NOMO-1 treated with DMSO at 0.1 percent for 48 hours (cell line): Measurements from ENCODE around the gene OR10AD1.
A peak's percentile ranks its signal among the peaks of the same experiment; 100 is the strongest.
"Not testable (repeated sequence)": the region's sequence is repeated elsewhere in the genome, so short reads cannot be mapped to it uniquely, and the experiment has no call there.

Source experiments
- DNase-seq: peaks from one replicate; lab custom pipeline; 2025; ENCODE audit not compliant: unreplicated experiment; lab: John Stamatoyannopoulos, UW

The OR10AD1 gene, protein sequence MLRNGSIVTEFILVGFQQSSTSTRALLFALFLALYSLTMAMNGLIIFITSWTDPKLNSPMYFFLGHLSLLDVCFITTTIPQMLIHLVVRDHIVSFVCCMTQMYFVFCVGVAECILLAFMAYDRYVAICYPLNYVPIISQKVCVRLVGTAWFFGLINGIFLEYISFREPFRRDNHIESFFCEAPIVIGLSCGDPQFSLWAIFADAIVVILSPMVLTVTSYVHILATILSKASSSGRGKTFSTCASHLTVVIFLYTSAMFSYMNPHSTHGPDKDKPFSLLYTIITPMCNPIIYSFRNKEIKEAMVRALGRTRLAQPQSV

DNA sequence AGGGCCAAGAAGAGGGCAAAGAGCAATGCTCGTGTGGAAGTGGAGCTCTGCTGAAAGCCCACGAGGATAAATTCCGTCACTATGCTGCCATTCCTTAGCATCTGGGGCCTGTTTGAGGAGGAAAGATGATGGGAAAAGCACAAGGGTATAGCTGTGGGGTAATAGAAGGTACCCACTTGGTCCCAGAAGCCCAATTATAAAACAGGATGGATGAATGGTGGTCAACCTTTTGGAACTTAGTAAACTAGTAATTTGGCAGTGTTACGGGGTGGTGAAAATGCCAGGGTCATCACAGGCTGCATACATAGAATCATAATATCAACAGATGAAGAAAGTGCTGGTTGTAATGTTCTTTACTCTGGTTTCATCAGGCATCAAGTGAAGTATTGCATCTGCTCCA is at the start of gene OR10AD1:
Gene OR10AD1 (minus strand): TSS at position 101 of the 400 bp plus-strand sequence. CDS start 0 bp downstream, at position 101.
- DNase-seq: no peak

DNA sequence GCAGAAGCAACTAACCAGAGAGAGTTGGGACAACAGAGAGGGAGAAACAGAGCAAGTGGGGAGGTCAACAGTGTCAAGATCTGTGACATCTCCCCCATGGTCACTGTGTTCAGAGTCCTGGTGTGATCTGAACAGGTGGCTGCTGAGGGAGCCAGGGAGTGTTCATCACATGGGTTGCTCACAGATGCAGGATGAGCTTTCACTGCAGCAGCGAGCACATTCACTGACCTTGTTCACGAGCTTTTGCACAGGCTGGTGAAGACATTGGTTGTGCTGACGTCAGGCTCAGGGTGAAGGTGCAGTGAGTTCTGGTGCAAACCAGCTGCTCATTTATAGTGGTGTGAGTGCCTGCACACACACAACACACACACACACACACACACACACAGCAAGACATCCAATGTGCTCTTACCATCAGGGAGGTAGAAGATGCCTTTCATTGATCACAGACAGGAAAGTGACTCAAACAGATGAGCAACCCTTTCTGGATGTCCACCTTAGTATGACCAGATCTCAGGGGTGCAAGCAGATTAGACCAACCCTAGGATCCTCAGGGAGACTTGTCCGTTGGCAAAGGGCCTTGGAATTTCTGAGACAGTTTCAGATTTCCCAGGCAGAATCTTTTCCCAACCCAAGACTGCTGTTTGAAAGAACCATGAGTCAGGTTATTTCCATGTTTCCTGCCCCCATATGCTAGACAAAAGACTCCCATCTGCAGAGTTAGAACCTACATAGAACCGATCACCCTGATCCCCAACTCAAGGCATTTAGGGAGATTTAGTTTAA is 44.3 kb upstream of the OR10AD1 start:
- no peak for DNase-seq

DNA sequence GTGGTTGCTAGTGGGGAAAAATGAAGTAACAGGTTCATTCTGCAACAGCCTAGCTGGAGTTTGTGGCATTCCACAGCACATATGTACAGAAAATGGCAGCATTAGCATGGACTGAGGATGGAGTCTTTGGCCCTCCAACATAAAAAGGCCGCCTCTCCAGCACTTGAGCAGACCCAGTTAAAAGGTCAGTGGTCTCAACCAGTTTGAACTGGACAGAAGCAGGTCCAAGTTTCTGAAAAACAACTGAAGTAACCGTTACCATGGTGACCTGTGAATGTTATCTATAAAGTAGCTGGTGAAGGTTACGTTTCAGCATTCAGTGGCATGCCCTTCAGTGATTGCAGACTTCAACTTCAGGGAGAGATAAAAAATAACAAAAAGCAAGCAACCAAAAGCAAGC is 34.1 kb upstream of the OR10AD1 start:
- DNase-seq: no peak

DNA sequence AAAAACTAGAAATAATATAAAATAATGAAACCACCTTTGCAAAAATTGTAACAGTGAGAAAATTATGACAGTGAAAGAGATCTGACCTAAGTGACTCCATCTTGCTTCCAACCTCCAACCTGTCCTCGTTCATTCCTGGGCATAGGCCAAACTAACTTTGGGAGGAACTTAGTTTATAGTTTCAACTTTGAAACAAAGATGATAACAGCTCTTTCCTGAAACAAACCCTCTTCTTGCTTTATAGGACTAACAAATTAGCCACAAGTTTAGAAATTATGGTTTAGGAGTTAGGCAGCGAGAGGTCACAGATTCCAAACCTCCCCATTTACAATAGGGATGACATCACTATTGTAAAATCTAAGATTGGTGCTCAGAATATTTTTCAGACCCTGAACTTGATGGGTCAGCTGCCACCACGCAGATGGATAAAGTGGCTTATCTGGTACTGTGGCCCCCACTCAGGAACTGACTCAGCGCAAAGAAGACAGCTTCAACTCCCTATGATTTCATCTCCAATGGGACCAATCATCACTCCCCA is 32.8 kb upstream of the OR10AD1 start:
- DNase-seq: no peak

DNA sequence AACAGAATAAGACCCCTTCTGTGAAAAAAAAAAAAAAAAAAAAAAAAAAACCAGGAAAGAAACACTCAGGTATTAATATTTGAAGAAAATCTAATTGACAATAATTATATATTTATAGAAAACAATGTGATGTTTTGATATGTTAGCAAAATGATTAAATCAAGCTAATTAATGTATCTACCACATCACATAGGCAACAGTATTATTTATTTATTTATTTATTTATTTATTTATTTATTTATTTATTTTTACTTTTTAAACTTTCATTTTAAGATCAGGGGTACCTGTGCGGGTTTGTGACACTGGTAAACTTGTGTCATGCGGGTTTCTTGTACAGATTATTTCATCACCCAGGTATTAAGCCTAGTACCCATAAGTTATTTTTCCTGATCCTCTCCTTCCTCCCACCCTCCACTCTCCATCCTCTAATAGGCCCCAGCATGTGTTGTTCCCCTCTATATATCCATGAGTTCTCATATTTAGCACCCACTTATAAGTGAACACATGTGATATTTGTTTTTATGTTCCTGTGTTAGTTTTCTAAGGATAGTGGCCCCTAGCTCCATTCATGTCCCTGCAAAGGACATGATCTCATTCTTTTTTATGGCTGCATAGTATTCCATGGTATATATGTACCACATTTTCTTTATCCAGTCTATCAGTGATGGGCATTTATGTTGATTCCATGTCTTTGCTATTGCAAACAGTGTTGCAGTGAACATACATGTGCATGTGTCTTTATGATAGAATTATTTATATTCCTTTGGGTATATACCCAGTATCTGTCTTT is 28.3 kb upstream of the OR10AD1 start:
- not testable (repeated sequence) for DNase-seq

DNA sequence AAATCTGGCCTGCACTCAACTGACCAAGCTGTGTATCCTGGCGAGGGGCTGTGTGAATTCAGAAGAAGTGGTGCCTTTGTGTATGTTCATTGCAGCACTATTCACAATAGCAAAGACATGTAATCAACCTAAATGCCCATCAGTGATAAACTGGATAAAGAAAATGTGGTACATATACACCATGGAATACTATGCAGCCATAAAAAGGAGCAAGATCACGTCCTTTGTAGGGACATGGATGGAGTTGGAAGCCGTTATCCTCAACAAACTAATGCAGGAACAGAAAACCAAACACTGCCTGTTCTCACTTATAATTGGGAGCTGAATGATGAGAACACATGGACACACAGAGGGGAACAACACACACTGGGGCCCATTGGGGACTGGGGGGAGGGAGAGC is 21.4 kb upstream of the OR10AD1 start:
- not testable (repeated sequence) for DNase-seq

DNA sequence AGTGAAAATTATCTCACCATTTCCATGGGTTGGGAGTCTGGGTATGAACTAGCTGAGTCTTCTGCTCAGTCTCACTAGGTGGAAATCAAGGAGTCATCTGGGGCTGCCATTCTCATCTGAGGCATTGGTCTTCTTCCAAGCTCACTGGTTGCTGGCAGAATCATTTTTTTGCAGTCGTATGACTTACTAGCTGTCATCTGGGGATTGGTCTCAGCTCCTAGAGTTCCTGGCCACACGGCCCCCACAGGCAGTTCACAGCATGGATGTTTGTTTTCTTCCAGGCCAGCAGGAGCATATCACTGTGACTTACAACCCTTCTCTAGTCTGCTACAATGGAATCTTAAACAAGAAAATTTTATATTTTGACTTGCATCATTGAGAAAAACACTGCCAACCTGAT is 18.6 kb upstream of the OR10AD1 start:
- DNase-seq: no peak

DNA sequence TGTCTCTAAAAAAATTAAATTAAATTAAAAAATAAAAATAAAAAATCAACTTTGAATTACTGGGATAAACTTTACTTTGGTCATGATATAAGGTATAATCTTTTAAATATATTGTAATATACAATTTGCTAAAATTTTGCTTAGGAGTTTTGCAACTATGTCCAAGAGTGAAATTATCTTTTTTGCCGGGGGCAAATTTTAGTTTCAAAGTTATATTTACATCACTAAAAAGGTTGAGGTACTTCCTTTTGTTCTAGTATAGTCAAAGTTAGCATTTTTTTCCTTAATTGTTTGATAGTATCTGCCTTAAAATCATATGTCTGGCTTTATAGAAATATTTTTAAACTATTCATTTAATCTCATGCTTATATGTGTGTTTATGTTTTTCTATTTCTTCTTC is 17.6 kb upstream of the OR10AD1 start:
- DNase-seq: no peak

DNA sequence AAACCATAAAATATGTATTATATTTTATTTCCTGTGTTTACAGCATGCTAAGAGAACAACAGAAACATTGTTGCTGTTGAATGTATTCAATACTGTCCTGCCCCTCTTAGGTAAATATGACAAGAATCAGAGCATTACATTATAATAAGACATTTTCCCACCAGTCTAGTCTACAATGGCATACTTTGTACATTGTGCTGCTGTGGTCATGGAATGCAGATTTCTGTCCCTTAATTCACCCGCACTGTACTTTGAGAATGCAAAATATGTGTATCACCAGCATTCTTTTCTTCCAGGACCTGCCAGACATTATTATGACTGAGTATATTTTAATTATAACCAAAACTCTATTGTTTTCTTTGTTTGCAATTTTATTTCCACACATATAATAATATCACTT is 16.5 kb upstream of the OR10AD1 start:
- DNase-seq: no peak

DNA sequence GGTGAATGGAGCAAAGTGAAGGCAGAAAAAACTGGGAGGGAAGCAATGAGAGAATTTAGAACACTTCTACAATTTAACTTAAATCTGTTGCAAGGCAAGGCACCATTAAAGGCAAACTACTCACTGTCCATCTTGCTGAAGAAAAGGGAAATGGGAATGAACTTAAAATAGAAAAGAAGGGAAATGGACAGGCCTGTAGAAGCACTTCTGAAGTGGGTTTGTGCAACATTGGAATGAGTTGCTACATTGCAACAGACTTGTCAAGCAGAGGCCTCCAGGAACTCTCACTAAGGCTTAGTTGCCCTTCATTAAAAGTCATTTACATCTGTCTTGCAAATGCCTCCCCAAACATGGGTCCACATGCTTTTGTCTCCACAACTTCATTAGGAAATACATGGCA is 13.7 kb upstream of the OR10AD1 start:
- peak; percentile 93 for DNase-seq

DNA sequence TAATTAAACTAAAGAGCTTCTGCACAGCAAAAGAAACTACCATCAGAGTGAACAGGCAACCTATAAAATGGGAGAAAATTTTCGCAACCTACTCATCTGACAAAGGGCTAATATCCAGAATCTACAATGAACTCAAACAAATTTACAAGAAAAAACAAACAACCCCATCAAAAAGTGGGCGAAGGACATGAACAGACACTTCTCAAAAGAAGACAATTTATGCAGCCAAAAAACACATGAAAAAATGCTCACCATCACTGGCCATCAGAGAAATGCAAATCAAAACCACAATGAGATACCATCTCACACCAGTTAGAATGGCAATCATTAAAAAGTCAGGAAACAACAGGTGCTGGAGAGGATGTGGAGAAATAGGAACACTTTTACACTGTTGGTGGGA is 6.4 kb upstream of the OR10AD1 start:
- DNase-seq: not testable (repeated sequence)

DNA sequence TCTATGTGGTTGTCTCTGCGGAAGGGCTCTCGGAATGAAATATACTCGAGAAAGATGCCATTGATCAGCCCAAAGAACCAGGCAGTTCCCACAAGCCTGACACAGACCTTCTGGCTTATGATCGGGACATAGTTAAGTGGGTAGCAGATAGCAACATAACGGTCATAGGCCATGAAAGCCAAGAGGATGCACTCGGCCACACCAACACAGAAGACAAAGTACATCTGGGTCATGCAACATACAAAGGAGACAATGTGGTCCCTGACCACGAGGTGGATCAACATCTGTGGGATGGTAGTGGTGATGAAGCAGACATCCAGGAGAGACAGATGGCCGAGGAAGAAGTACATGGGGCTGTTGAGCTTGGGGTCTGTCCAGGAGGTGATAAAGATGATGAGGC is 326 bp downstream of the OR10AD1 start:
- DNase-seq: no peak

DNA sequence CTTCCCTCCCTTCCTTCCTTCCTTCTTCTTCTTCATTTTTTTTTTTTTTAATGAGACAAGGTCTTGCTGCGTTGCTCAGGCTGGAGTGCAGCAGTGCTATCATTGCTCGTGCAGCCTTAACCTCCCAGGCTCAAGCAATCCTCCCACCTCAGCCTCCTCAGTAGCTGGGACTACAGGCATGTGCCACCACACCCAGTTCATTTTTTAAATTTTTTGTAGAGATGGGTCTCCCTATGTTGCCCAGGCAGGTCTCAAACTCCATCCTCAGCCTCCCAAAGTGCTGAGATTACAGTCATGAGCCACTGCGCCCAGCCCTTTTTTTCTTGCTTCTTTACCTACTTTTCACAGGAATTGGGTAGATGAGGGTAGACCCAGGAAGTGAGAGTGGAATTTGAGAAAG is 1.6 kb downstream of the OR10AD1 start:
- no peak for DNase-seq

DNA sequence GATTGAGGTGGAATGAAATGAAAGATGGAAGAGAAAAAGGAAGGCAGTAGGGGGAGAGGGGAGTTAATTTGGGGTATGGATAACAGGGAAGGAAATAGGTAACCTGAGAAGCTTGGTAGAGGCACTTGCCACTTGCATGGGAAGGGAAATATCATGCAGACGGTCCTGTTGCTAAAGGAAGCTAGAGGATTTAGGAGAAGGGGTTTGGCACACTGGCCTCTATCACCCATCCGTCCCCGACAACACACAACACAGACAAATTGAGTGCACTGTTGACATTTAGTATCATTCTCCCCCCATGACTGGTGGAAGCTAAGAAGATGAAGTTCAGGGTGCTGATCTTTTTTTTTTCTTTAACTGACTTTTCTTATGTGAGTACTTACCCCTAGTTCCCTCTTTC is 2.0 kb downstream of the OR10AD1 start:
- no peak for DNase-seq

DNA sequence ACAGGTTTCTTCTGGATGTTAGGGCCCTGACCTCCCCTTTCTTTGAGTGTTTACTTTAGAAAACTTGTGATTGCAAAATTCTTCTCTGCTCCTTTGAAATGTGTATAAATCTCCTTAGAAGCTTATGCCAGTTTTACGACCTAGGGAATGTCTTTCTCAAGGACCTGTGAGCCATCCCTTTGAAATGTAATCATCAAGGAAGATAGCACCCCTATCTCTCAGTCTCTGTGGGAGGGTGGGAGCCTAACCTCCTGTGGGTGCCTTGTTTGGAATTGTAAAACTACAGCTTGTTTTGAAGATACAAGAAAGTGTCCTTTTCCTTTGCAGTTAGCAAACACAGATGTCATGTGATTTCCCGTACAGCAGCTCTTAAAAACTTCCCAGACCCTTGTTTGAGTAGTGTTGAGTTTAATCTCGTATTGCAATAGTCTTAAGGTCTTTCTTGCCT is 3.3 kb downstream of the OR10AD1 start:
- DNase-seq: peak; percentile 13

DNA sequence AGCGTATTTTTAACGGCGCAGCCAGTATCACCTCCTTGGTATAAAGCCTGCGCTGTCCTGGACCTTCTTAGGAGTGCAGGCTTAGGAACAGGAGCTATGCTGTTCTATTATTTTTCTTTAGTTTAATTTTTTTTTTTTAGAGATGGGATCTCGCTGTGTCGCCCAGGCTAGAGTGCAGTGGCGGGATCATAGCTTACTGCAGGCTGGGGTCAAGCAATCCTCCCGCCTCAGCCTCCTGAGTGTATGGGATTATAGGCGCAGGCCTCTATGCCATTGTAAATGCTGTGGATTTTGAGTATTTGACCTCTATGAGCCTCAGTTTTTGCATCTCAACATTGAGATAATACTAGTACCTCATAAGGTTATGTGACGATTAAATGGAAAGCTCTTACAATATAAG is 4.1 kb downstream of the OR10AD1 start:
- DNase-seq: no peak

DNA sequence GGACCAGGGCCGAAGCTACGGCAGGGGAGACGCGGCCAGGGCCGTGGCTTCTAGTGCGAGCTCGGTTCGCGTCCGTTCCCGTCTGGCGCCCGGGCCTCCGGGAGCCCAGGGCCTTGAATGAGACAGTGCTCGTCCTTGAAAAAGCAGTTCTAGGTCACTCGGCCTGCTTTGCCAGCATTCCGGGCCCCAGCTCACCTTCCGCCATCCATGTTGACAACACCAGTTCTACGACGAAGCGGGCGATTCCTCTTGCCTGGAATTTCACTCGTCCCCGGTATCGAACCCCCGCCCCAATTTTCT is 4.5 kb downstream of the OR10AD1 start:
- peak; percentile 14 for DNase-seq

DNA sequence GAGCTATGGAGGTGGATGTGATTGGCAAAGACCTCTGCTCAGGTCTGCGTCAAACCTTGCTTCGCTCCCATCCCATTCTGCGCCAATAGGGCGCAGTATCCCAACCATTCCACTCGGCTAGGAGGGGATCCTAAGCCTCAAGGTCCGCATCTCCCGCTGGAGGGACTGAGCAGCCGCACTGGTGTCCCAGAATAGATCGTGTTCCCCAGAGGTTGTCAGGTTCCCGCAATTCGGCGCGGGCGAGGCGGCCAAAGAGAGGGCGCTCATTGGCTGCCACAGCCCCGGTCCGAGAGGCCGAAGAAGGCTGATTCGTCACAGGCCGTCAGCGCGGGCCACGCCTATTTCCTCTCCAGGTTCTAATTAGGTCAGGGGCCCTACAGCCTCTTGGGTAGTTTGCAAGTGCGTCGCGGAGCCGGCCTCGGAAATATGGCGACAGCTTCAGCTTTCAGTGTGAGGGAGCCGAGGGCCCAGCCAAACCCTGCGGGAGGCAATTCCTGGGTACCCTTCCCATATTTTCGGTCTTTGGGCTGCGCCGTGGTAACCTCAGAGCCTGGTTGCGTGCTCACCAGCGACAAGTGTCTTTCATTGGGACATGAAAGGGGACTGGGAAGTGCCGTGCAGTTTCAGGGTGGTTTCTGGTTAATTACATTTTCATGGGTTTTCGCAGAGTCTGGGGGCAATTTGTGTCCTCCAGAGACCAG is 5.0 kb downstream of the OR10AD1 start:
- DNase-seq: peak; percentile 97

DNA sequence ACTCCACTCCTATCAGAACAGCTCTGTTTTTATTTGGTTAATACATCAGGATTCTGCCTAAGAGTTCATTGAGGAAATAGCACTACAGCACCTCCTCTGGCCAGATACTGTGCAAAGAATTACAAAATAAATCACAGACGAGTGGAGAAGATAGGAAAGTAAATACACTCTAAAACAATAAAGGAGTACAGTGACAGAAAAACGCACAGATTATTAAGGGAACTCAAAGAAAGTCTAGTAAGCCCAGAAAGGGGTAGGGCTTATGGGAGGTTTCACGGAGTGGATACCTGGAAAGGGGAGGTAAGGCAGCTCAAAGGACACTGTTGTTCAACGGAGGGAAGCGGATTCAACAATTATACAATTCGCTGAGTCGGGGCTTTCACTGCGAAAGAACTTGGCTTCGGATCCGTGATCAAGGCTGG is 5.5 kb downstream of the OR10AD1 start:
- peak; percentile 23 for DNase-seq

DNA sequence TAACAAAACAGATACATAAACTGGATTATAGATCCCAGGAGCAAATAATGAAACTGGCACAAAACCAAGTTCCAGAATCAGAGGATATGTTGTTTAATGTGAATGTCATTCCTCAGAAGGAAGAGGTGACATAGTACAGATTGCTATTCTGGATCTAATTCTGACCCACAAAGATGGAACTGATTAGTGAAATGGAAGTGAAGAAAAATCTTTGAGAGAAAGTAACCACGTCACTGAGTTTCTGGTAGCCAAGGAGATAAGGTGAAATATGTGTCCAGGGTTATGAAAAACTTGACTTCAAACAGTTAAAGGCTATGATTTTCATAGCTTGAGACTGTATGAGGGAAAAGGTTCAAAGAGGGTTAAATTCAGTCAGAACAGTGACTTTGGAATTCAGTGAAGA is 8.3 kb downstream of the OR10AD1 start:
- no peak for DNase-seq

DNA sequence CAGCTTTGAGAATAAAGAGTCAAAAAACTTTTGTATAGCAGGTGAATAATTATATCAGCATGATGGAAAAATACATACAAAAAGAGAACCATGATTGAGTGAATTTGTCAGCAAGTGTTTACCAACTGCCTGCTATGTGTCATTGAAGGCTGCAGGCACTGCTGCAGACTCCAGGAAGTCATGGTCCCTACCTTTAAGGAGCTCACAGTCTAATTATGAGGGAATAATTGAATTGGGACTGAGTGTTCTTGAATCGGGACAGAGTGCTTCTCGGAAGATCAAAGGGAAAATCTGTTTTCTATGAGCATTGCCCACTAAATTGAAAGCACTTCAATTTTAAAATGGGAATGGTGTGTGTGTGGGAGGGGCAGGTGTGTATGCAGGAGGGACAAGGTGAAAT is 9.5 kb downstream of the OR10AD1 start:
- no peak for DNase-seq
